Measurements from ENCODE around the gene EML6. TPM values are rescaled to one million over a fixed set of nuclear protein-coding genes. Genes with fewer than 3 reads are reported as not detected.

EML6 gene
- total and polyA plus RNA-seq, 4 donors, result 0.95 to 2.7 (median 2.6) TPM; not detected in 1

- H3K36me3 ChIP-seq (ENCODE audit: control insufficient read depth in 1 of 2, insufficient read depth in 2 of 2, low read length in 1 of 2), result no peaks in the 10 kb centered on the region
- no peaks in the 10 kb centered on the region for H3K27me3 ChIP-seq (ENCODE audit: control insufficient read depth in 1 of 2, insufficient read depth in 2 of 2, low read length in 1 of 2)
- DNase-seq (no peak), ATAC-seq (ENCODE audit: low FRiP score) (no peak)
- no peaks in the 10 kb centered on the region for H3K4me1 ChIP-seq (ENCODE audit: control insufficient read depth in 1 of 2, insufficient read depth in 2 of 2, low read length in 2 of 2)
- WGBS, 2 donors, result 63% methylated on average over 4 of the region's 4 CpGs
- intact Hi-C loops (cut with DNase I), result no loop called here
- no peak overlapping the region for H3K27ac ChIP-seq (ENCODE audit: low read depth in 1 of 2, low read length in 2 of 2)
- no peak overlapping the region for H3K4me3 ChIP-seq (ENCODE audit: low read length in 2 of 2)
- H3K9me3 ChIP-seq (ENCODE audit: control insufficient read depth, low read length), result no peaks in the 10 kb centered on the region
Measured at GRCh38 chr2:54714996-54715395, 8.5 kb upstream of the EML6 start.

GRCh38 chr2:54716375-54716774, 7.1 kb upstream of the EML6 start:
- DNase-seq (no peak), ATAC-seq (ENCODE audit: low FRiP score) (no peak)
- Histone ChIP-seq H3K4me1 (ENCODE audit: control insufficient read depth in 1 of 2, insufficient read depth in 2 of 2, low read length in 2 of 2) (no peaks in the 10 kb centered on the region), H3K36me3 (ENCODE audit: control insufficient read depth in 1 of 2, insufficient read depth in 2 of 2, low read length in 1 of 2) (no peaks in the 10 kb centered on the region), H3K27me3 (ENCODE audit: control insufficient read depth in 1 of 2, insufficient read depth in 2 of 2, low read length in 1 of 2) (no peaks in the 10 kb centered on the region), H3K27ac (ENCODE audit: low read depth in 1 of 2, low read length in 2 of 2) (no peak overlapping the region), H3K4me3 (ENCODE audit: low read length in 2 of 2) (no peak overlapping the region), H3K9me3 (ENCODE audit: control insufficient read depth, low read length) (no peaks in the 10 kb centered on the region)
- intact Hi-C loops (cut with DNase I), result no loop called here

GRCh38 chr2:54720563-54720962, 2.9 kb upstream of the EML6 start:
- no peaks in the 10 kb centered on the region for H3K27me3 ChIP-seq (ENCODE audit: control insufficient read depth in 1 of 2, insufficient read depth in 2 of 2, low read length in 1 of 2)
- H3K36me3 ChIP-seq (ENCODE audit: control insufficient read depth in 1 of 2, insufficient read depth in 2 of 2, low read length in 1 of 2), result no peaks in the 10 kb centered on the region
- intact Hi-C loops (cut with DNase I), result loop anchor here in 1 of 2 donors (10.0 kb wide), 1 partner anchor 454 kb away; no protein-coding TSS in a partner anchor
- WGBS, 2 donors, result 70 to 73% methylated on average over 2 of the region's 2 CpGs
- H3K27ac ChIP-seq (ENCODE audit: low read depth in 1 of 2, low read length in 2 of 2), result no peak overlapping the region
- no peaks in the 10 kb centered on the region for H3K9me3 ChIP-seq (ENCODE audit: control insufficient read depth, low read length)
- H3K4me1 ChIP-seq (ENCODE audit: control insufficient read depth in 1 of 2, insufficient read depth in 2 of 2, low read length in 2 of 2), result peaks cover 0 to 4% of the 10 kb centered on the region in 2 donors
- H3K4me3 ChIP-seq (ENCODE audit: low read length in 2 of 2), result no peak overlapping the region
- DNase-seq (no peak), ATAC-seq (ENCODE audit: low FRiP score) (no peak)

- intact Hi-C loops (cut with DNase I), result loop anchor here in 1 of 2 donors (10.0 kb wide), 1 partner anchor 452 kb away; no protein-coding TSS in a partner anchor
- peaks cover 0 to 4% of the 10 kb centered on the region in 2 donors for H3K4me1 ChIP-seq (ENCODE audit: control insufficient read depth in 1 of 2, insufficient read depth in 2 of 2, low read length in 2 of 2)
- peak overlapping the region; percentile 56 to 70 for H3K4me3 ChIP-seq (ENCODE audit: low read length in 2 of 2)
- DNase-seq (no peak), ATAC-seq (ENCODE audit: low FRiP score) (no peak)
- no peaks in the 10 kb centered on the region for H3K36me3 ChIP-seq (ENCODE audit: control insufficient read depth in 1 of 2, insufficient read depth in 2 of 2, low read length in 1 of 2)
- H3K27me3 ChIP-seq (ENCODE audit: control insufficient read depth in 1 of 2, insufficient read depth in 2 of 2, low read length in 1 of 2), result no peaks in the 10 kb centered on the region
- 8% methylated on average over 10 of the region's 10 CpGs for WGBS, 2 donors
- peak overlapping the region in 1 of 2 donors; percentile 28 for H3K27ac ChIP-seq (ENCODE audit: low read depth in 1 of 2, low read length in 2 of 2)
- no peaks in the 10 kb centered on the region for H3K9me3 ChIP-seq (ENCODE audit: control insufficient read depth, low read length)
Measured at GRCh38 chr2:54722641-54723040, 821 bp upstream of the EML6 start.

- no peaks in the 10 kb centered on the region for H3K27me3 ChIP-seq (ENCODE audit: control insufficient read depth in 1 of 2, insufficient read depth in 2 of 2, low read length in 1 of 2)
- H3K27ac ChIP-seq (ENCODE audit: low read depth in 1 of 2, low read length in 2 of 2), result no peak overlapping the region
- H3K4me1 ChIP-seq (ENCODE audit: control insufficient read depth in 1 of 2, insufficient read depth in 2 of 2, low read length in 2 of 2), result peaks cover 0 to 4% of the 10 kb centered on the region in 2 donors
- no peaks in the 10 kb centered on the region for H3K36me3 ChIP-seq (ENCODE audit: control insufficient read depth in 1 of 2, insufficient read depth in 2 of 2, low read length in 1 of 2)
- ATAC-seq (ENCODE audit: low FRiP score), result no peak
- 0 to 1% methylated on average over 23 of the region's 23 CpGs for WGBS, 2 donors
- intact Hi-C loops (cut with DNase I), result loop anchor here in 1 of 2 donors (10.0 kb wide), 1 partner anchor 451 kb away; no protein-coding TSS in a partner anchor
- H3K4me3 ChIP-seq (ENCODE audit: low read length in 2 of 2), result peak overlapping the region; percentile 1 to 72
- H3K9me3 ChIP-seq (ENCODE audit: control insufficient read depth, low read length), result no peaks in the 10 kb centered on the region
- no peak for DNase-seq
Measured at GRCh38 chr2:54723996-54724559, 616 bp downstream of the EML6 start.

- H3K36me3 ChIP-seq (ENCODE audit: control insufficient read depth in 1 of 2, insufficient read depth in 2 of 2, low read length in 1 of 2), result no peaks in the 10 kb centered on the region
- ATAC-seq (ENCODE audit: low FRiP score) (no peak), DNase-seq (peak in 1 of 2 donors; percentile 48)
- peak overlapping the region; percentile 1 to 72 for H3K4me3 ChIP-seq (ENCODE audit: low read length in 2 of 2)
- intact Hi-C loops (cut with DNase I), result loop anchor here (5.0 to 10.0 kb wide), 2 partner anchors 113 to 450 kb away; no protein-coding TSS in a partner anchor
- no peaks in the 10 kb centered on the region for H3K9me3 ChIP-seq (ENCODE audit: control insufficient read depth, low read length)
- H3K27ac ChIP-seq (ENCODE audit: low read depth in 1 of 2, low read length in 2 of 2), result no peak overlapping the region
- no peaks in the 10 kb centered on the region for H3K27me3 ChIP-seq (ENCODE audit: control insufficient read depth in 1 of 2, insufficient read depth in 2 of 2, low read length in 1 of 2)
- H3K4me1 ChIP-seq (ENCODE audit: control insufficient read depth in 1 of 2, insufficient read depth in 2 of 2, low read length in 2 of 2), result peaks cover 0 to 4% of the 10 kb centered on the region in 2 donors
- 1 to 3% methylated on average over 40 to 87 of the region's 87 CpGs for WGBS, 2 donors
Measured at GRCh38 chr2:54724560-54725342, 1.3 kb downstream of the EML6 start.

- Histone ChIP-seq H3K27ac (ENCODE audit: low read depth in 1 of 2, low read length in 2 of 2) (no peak overlapping the region), H3K27me3 (ENCODE audit: control insufficient read depth in 1 of 2, insufficient read depth in 2 of 2, low read length in 1 of 2) (no peaks in the 10 kb centered on the region), H3K36me3 (ENCODE audit: control insufficient read depth in 1 of 2, insufficient read depth in 2 of 2, low read length in 1 of 2) (no peaks in the 10 kb centered on the region), H3K4me1 (ENCODE audit: control insufficient read depth in 1 of 2, insufficient read depth in 2 of 2, low read length in 2 of 2) (peaks cover 0 to 4% of the 10 kb centered on the region in 2 donors), H3K9me3 (ENCODE audit: control insufficient read depth, low read length) (no peaks in the 10 kb centered on the region), H3K4me3 (ENCODE audit: low read length in 2 of 2) (no peak overlapping the region)
- intact Hi-C loops (cut with DNase I), result loop anchor here (5.0 to 10.0 kb wide), 2 partner anchors 112 to 449 kb away; no protein-coding TSS in a partner anchor
- DNase-seq (no peak), ATAC-seq (ENCODE audit: low FRiP score) (no peak)
- WGBS, 2 donors, result 45 to 46% methylated on average over 8 of the region's 8 CpGs
Measured at GRCh38 chr2:54725343-54726099, 2.1 kb downstream of the EML6 start.

- intact Hi-C loops (cut with DNase I), result loop anchor here (5.0 to 10.0 kb wide), 2 partner anchors 111 to 448 kb away; no protein-coding TSS in a partner anchor
- Histone ChIP-seq H3K9me3 (ENCODE audit: control insufficient read depth, low read length) (no peaks in the 10 kb centered on the region), H3K4me3 (ENCODE audit: low read length in 2 of 2) (no peak overlapping the region), H3K27me3 (ENCODE audit: control insufficient read depth in 1 of 2, insufficient read depth in 2 of 2, low read length in 1 of 2) (no peaks in the 10 kb centered on the region), H3K27ac (ENCODE audit: low read depth in 1 of 2, low read length in 2 of 2) (no peak overlapping the region), H3K36me3 (ENCODE audit: control insufficient read depth in 1 of 2, insufficient read depth in 2 of 2, low read length in 1 of 2) (no peaks in the 10 kb centered on the region), H3K4me1 (ENCODE audit: control insufficient read depth in 1 of 2, insufficient read depth in 2 of 2, low read length in 2 of 2) (peaks cover 0 to 4% of the 10 kb centered on the region in 2 donors)
- DNase-seq, result no peak
- 77 to 89% methylated on average over 1 of the region's 1 CpG for WGBS, 2 donors
- ATAC-seq (ENCODE audit: low FRiP score), result no peak
Measured at GRCh38 chr2:54726431-54726830, 3.0 kb downstream of the EML6 start.

Measured in aorta (tissue), 5 donors.